ENCODE measurements around the gene LY9.
"Not testable (repeated sequence)": the region's sequence is repeated elsewhere in the genome, so short reads cannot be mapped to it uniquely, and the experiment has no call there.

The LY9 gene

DNA sequence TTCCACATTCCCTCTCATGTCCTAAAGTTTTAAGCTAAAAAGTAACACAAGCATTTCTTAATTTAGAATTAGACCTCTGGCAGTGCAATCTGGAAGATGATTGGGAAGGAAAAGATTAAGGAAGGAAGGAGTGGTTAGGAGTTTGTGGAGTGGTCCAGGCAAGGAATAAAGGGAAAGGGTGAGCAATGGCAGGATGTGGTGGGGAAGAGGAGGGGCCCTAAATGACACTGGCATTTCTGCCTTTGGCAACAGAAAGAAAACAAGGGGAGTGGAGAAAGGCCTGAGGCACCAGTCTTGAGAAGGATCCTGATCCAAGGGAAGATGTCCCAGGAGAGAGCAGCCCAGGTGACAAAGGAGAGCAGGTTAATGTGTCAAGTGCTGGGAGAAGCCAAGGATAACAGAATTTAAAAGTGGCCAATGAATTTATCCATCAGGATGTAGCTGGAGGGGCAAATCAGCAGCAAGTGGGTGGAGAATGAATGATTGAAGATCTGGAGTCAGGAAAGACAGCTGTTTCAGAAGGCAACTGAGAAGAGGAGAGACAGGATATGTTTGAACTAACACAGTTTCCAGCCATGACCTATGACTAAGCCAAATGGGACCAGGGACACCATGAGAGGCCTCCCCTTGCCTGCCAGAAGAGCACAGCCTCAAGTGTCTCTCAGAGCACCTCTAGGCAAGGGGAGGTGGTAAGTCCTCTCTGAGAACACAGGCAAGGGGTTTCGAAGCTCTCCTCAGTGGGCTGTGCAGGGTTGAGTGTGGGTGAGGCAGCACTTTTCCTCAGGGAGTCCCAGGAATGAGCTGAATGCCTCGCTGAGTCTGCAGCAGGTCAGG is 20.9 kb upstream of the LY9 start:
- DNase-seq: no peak

DNA sequence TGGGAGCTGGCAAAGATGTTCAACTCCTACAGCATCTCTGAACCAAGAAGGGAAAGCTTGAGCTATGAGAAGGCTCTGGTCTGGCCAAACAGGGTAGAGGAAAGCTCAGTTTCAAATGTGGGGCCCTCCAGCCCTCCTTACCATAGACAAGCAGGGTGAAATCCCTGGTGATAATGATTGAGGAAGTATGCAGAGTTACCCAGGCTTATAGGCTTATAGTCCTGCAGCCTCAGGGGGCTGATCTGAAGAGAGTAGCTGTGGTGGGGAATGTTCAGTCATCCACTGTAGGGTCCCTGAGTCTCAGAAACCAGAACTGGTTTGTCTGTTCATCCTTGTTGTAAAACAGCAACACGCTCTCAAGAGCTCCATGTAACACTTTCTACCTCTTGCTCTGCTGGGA is 19.8 kb upstream of the LY9 start:
- DNase-seq: no peak

DNA sequence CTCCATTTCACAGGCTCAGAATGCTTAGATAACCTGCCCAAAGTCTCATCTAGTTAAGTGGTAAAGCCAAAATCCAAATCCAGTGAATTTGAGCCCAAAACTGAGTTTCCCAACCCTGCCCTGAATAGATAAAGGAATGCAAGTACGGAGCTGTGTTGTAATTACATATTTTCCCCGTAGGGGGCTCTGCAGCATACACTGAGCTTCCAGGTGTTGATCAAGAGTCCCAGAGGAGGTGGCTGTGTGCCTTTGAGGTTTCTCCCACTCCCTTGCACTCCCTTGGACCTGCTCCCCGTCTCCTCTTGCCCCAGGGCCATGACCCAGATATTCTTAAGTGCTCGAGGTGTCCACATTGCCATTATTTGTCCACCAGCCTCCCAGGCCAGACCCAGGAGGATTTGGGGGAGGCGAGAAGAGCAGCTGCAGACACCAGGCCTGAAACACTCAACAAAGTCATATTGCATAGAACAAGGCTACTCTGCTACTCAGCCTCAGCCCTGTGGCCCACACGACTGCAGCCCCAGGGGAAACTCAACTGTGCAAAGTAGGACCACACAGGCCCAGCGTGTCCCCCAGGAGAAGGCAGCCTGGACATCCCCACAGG is 18.4 kb upstream of the LY9 start:
- DNase-seq: no peak

DNA sequence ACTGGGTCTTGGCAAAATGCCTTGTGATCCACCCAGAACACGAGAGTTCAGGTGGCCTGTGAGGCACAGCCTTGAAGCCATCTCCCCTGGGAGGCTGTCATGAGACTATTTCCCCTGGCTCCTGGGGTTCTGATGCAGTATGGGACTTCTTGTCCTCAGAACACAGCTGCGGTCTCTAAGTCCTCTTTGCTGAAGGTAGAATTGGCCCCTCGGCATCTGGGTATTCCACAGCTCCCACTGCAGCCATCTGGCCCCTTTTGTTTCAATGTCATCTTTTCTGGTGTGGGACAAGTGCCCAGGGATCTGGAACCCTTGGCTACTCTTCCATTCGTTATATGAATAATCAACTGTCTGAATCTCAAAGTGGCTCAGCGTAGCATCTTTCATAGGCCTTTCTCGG is 17.0 kb upstream of the LY9 start:
- DNase-seq: no peak

GRCh38 chr1:160779626-160780397 is 16.2 kb upstream of the LY9 start:
- DNase-seq: no peak

DNA sequence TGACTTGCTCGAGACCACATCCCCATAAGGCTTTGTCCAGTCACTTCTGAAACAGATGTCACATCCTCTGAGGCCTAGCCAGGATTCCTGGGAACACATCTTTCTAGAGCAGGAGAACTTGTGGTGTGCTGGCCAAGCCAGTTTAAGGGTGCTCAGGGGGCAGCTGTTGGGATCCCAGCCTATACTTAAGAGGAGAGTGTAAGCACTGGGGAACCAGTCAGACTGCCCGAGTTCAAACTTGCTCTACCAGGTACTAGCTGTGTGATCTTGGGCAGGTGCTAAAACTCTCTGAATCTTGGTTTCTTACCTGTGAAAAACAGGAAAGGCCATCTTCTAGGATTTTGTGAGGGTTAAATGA is 15.6 kb upstream of the LY9 start:
- no peak for DNase-seq

GRCh38 chr1:160781186-160781766 is 14.7 kb upstream of the LY9 start:
- no peak for DNase-seq

DNA sequence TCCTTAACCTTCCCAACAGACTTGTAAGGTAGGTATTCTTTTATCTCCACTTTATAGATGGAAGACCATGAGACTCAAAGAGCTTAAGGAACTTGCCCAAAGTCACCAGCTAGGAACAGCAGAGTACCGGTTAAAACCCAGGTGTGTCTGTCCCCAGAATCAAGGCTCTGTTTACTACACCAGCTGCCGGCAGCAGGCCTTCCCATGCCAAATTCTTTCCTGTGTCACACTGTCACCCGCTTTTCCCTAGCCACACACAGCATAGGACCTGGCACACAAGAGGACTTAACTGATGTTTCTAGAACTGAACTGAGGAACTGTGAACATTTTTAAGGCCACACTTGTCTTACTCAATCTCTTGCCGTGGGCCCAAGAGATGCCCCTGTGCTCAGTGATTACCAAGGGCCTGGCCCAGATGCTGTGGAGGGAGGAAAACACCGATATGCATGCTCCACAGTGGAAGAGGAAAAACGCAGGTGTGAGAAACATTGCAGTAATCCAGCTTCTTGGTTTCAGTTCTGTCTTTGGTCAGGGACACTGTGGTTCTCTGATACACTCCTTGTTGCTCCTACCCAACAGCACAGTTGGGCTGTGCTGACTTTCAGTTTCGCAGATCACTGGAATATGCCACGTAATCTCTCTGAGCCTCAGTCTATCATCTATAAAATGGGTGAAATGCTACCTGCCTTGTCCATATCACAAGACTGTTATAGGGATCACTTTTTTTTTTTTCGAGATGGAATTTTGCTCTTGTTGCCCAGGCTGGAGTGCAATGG is 13.9 kb upstream of the LY9 start:
- DNase-seq: no peak

- not testable (repeated sequence) for DNase-seq
These were observed 12.8 kb upstream of the LY9 start for GRCh38 chr1:160782988-160783765.

DNA sequence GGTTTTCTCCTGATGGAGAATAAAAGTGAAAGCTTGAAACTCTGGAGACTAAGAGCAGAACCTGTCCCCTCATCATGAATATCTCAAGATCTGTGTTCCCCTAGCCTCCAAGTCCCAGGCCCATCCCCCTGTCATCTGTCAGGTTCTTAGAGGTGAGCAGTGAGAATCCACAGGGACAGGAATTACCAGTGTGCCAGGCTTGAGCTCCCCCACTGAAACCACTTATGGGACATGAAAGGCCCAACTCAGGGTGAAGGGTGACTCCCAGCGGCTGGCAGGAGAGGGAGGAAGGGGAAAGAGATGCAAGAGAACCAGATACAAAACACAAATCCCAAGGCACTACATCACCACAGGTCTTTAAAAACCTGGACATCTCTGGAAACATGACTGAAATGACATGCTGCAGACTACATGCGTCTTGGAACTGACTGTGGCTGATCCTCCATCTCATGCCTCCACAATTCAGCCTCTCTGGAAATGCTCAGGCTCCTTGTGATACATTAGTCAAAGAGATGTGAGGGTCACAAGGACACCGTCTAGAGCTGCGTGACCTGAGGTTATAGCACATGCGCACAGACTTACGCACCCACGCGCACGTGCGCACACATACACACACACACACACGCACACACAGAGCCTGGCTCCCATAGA is 6.8 kb upstream of the LY9 start:
- DNase-seq: no peak

GRCh38 chr1:160789702-160790611 is 6.0 kb upstream of the LY9 start:
- no peak for DNase-seq

DNA sequence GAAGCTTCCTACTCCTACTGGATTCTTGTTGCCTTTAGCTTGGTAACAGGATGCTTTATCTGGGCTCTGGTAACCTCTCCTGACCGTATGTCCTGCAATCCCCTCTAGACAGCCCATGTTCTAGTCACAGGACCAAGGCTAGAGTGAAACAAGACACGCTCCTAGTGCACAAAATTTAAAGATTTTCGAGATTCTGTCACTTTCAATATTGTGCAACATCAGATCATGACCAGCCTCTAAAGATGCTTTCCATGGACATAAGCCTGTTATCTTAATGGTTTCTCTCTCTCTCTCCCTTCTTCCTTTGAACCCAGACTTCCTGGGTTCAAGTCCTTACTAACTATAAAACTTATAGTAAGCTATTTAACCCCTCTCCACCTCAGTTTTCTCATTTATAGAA is 1.6 kb upstream of the LY9 start:
- DNase-seq: no peak

DNA sequence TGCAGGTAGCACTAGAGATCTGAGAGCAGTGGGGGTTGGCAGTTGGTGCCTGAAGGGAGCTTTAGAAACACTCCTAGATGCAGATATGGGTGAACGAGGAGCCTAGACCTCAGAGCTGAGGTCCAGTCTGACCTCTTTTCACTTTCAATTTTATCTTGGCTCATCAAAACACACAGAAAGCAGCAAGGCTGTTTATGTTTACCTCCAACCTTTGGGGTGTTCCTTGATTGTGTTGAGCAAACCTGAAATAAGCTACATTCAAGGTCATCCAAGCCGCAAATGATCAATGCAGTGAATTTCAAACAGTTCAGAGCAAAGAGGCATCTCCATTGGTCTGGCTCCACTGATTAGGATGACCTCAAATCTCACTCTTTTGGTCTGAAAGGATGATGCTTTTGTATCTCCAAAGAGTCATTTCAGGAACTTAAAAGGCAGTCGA is 1.3 kb downstream of the LY9 start:
- DNase-seq: no peak

DNA sequence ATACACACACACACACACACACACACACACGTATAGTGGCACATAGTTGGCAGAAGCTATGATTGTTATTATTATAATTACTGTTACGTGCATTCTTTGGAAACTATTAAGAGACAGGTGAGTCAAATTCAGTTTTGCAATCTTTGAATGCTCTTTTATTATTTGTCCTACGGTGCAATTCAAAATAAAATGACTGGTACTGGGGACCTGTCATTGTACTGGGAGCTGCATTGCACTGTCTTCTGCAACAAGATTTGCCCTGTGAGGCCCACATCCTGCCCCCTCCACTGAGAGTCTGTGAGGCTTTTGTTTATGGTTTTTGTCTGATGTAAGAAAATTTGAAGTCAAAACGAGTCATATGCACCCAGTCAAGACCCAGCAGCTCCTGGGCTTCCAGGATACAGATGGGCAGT is 1.9 kb downstream of the LY9 start:
- DNase-seq: no peak

GRCh38 chr1:160798439-160798838 is 2.5 kb downstream of the LY9 start:
- no peak for DNase-seq

DNA sequence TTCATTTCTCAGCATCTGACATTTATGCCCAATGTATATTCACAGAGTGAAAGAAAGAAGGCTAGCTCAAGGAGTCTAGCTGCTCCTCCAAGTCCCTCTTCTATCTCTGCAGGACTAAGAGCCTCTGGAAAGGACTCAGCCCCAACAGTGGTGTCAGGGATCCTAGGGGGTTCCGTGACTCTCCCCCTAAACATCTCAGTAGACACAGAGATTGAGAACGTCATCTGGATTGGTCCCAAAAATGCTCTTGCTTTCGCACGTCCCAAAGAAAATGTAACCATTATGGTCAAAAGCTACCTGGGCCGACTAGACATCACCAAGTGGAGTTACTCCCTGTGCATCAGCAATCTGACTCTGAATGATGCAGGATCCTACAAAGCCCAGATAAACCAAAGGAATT is 3.7 kb downstream of the LY9 start:
- no peak for DNase-seq

- DNase-seq: no peak
These were observed 4.2 kb downstream of the LY9 start for GRCh38 chr1:160800142-160800541.

DNA sequence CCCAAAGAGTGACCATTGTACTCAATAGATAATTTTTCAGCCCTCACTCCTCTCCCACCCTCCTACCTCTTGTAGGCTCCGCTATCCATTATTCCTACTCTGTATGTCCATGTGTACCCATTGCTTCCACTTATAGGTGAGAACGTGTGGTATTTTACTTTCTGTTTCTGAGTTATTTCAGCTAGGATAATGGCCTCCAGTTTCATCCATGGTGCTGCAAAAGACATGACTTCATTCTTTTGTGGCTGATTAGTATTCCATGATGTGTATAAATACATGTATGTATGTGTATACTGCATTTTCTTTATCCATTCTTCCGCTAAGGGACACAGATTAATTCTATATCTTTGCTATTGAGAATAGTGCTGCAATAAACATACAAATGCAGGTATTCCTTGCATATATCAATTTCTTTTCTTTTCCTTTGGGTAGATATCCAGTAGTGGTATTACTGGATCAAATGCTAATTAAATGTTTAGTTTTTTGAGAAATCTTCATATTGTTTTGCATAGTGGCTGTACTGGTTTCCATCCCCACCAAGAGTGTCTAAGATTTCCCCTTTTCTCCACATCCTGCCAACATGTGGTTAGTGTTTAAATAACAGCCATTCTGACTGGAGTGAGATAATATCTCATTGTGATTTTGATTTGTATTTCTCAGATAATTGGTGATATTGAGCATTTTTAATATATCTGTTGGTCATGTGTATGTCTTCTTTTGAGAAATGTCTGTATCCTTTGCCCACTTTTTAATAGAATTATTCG is 4.9 kb downstream of the LY9 start:
- no peak for DNase-seq

GRCh38 chr1:160801836-160802580 is 6.0 kb downstream of the LY9 start:
- DNase-seq: no peak
